GM20431 (cell line): ENCODE measurements around the gene SLC12A2.

Experiments
- in situ Hi-C: fragments of 300-500 bp; cut with MseI, MboI; formaldehyde crosslinking; loops from one replicate; pipeline ENCODE4 v1.15.0; 2020; ENCODE audit warnings: low sequenced_read_pairs; ENCODE audit not compliant: unreplicated experiment

SLC12A2 gene

DNA sequence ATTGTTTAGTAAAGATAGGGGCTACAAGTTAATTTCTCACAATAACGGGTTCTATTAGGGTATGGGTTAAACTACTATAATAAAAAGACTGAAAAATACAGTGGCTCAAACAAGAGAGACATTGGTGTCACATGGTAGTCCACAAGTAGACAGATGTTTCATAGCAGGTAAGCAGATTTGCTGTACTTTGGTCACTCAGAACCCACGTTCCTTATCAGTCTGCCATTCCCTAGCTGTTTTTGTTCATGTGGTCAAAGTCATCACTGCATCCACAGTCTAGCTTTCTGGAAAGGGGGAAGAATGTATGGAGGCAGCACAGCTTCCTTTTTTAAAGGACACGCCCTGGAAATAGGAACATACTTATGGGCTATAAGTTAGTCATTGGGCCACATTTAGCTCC is 73.0 kb downstream of the SLC12A2 start:
- in situ Hi-C loops = no loop called here

DNA sequence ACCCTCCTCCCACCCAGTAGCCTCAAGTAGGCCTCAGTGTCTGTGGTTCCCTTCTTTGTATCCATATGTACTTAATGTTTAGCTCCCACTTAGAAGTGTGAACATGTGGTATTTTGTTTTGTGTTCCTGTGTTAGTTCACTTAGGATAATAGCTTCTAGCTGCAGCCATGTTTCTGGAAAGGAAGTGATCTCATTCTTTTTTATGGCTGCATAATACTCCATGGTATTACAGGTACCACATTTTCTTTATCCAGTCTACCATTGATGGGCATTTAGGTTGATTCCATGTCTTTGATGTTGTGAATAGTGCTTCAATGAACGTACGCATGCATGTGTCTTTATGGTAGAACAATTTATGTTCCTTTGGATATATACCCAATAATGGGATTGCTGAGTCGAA is 74.8 kb downstream of the SLC12A2 start:
- in situ Hi-C loops = no loop called here

DNA sequence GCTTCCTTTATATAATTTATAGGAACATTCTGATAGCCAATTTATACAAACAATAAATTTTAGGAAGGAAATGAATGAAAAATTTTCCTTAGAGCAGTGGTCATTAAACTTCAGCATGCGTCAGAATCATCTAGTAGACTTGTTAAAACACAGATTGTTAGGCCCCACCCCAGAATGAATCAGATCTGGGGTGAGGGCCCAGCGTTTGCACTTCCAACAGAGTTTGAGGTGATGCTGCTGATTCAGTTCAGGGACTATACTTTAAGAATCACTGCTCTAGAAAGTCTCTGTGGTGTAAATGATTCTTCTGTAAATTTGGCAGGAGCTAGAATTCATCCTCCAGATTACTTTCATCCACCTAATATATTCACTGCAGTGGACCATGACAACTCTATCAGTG is 80.4 kb downstream of the SLC12A2 start:
- in situ Hi-C loops = no loop called here

DNA sequence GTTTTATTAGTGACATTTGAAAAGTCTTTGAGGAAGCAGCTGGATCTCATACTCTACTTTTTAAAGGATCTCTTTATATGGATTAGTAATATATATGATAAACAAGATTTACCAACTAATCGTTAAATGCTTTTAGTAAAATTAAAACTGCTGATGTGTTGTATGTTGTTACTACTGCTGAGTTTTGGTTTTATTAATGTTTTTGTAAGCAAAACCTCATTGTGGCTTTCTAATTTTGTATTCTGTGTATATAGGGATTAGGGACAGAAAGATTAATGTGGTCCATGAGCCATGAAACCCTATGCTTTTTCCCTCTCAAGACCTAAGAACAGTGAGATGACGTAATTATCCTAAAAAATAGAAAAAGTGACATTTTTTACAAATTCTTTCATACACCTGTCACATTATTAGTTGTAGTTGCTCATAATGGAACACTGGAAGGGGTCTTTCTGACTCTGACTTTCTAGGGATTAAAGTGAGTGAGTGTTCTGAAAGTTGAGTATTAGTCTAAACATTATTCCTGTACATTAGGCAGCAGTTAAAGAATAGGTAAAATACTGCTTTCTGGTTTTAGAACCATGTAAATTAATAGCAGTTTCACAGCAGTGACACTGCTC is 85.9 kb downstream of the SLC12A2 start:
- in situ Hi-C loops = no loop called here

DNA sequence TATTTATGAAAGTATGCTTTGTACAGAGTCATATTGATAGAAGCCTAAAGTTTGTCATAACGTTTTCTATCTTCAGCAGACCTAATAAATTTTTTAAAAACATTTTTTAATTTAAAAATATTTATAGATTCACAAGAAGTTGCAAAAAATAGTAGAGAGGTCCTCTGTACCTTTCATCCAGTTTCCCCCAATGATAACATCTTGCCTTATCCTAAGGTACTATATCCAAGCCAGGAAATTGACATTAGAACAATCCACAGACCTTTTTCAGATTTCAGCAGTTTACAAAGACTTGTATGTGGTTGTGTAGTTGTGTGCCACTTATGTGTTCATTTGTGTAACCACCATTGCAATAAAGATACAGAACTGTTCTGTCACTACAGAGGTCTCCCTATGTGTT is 88.5 kb downstream of the SLC12A2 start:
- in situ Hi-C loops = no loop called here

DNA sequence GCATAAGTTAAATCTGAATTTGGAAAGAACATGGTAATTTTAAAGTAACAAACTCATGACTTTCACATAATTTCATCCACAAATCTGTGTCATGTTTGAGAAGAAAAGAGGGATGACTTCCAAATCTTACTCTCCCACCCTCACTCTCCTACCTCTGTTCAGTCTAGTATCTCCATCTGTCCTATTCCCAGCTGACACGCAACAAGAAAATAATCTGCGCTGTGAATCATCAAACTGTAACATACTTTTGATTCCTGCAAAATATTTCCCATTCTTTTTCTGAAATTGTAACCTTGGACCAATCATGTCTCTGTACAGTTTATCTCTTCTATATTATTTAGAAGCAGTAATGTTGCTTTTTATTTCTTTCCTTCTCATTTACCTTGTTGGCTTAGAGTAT is 91.4 kb downstream of the SLC12A2 start:
- in situ Hi-C loops = loop anchor here (25.0 kb wide), 1 partner anchor 263 kb away; no protein-coding TSS in a partner anchor

DNA sequence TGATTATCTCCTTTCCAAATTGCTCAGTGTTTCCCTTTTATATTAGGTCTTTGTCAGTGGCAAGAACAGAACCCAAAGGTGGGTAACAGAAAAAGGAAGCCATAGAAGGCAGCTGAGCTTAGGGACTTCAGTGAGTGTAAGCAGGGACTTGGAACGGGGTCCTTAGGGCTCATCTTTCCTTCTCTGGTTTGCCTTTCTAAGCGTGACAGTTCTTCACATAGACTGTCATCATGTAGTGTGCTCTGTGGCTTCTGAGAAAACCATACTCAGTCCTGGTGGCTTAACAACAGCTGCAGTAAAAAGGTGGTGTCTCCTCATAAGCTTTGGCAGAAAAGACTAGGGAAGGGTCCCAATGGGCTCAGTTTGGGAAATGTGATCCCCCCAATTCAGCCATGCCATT is 108.8 kb downstream of the SLC12A2 start:
- in situ Hi-C loops = loop anchor here (10.0 to 25.0 kb wide), 2 partner anchors 280 to 628 kb away; no protein-coding TSS in a partner anchor

DNA sequence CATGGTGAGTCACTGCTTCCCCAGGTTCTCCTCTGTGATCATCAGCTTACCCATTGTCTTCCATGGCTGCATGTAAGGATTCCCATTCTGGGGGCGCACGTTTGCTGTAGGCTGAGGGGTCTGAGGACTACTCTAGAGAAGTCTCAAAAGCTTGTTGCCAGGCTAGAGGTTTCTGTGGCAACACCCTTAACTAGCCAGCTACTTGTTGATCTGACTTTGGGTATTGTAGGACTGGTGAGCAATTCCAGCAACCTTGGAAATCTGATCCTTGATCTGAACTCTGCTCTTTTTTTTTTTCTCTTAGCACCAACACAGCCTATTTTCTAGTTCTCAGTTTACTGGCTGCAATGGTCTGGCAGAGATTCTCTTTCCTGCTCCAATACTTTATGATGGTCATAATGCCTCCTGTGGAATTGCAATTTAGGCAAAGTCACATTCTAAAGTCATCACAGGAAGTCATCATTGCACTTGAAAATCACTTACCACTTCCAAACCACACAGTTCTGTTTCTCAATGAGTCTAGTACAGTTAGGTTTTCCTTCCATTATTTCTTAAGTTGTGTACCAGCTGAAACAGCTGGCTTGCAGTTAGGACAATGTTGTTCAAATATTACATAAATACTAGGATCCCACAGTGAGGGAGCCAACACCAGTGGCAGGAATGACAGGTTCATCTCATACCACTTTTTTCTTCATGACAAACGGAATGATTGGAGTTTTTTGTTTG is 110.3 kb downstream of the SLC12A2 start:
- in situ Hi-C loops = loop anchor here (10.0 to 25.0 kb wide), 2 partner anchors 282 to 629 kb away; no protein-coding TSS in a partner anchor

DNA sequence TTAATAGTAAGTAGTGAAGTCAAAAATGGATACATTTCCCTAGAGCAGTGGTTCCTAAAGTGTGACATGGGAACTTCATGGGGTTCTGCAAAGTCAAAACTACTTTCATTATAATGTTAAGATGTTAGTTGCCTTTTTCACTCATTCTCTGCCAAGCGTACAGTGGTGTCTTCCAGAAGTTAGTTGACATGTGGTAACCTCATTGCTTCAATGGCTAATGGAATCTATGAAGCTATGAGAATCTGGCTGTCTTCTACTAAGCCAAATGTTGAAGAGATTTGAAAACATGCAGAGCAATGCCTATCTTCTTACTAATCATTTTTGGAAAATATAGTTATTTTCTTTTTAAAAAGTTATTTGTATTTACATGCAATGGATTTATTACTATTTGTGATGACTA is 111.8 kb downstream of the SLC12A2 start:
- in situ Hi-C loops = loop anchor here (10.0 to 25.0 kb wide), 2 partner anchors 283 to 631 kb away; no protein-coding TSS in a partner anchor

DNA sequence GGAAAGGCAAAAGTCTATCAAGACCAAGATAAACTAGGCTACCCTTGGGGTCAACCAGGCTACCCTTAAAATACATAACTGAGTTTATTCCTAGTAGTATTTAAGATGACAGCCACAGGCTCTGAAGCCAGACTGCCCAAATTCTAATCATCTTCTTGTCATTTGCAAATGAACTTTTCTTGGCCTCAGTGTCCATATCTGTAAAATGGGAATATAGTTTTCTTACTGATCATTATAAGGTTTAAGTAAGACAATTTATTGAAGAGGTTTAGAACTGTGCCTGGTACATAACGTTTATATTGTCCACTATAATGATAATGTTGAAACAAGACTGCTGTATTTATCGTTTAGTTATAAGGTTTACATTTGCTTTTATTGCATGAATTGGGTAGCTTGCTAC is 112.5 kb downstream of the SLC12A2 start:
- in situ Hi-C loops = loop anchor here (10.0 to 25.0 kb wide), 2 partner anchors 284 to 631 kb away; no protein-coding TSS in a partner anchor

DNA sequence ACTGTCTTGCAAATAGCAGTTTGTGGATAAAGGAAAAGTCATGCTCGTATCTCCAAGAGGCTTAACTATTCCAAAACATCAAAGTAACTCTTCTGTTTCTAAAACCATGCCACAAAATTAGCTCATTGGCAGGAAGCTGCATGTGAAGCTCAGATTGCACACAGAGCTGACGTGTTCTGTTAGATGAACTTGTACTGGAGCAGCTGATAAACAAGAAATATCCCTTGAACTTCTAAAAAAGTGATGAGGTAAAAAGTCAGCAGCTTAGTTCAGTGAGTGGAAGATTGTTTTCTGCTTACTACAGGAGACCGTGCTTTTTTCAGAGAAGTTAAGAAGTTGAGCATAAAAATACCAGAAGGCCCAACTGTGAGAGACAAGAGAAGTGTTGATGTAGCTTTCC is 113.2 kb downstream of the SLC12A2 start:
- in situ Hi-C loops = loop anchor here (10.0 to 25.0 kb wide), 2 partner anchors 284 to 632 kb away; no protein-coding TSS in a partner anchor

DNA sequence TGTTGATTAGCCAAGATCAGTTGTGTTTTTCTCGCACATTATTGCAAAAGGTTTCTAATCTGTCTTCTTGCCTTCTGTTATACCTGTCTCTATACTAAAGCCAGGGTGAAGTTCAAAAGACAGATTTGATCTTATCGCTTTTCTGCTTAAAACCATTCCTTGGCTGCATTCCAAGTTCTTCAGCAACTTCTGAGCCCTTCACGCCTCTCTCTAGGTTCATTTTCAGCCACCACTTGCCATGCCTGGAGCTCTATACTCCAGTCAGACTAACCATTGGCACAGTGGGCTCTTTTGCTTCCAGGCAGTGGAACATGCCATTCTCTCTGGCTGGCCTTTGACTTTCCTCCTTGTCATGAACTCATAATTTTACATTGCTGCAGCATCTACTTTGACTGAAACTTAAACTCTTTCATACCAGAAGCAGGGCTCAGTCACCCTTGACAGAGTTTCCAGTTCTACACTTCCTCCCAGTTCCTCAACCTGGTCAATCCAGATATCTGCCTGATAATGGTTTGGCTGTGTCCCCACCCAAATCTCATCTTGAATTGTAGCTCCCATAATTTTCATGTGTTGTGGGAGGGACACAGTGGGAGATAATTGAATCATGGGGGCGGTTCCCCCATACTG is 114.4 kb downstream of the SLC12A2 start:
- in situ Hi-C loops = loop anchor here (10.0 to 25.0 kb wide), 2 partner anchors 286 to 633 kb away; no protein-coding TSS in a partner anchor

DNA sequence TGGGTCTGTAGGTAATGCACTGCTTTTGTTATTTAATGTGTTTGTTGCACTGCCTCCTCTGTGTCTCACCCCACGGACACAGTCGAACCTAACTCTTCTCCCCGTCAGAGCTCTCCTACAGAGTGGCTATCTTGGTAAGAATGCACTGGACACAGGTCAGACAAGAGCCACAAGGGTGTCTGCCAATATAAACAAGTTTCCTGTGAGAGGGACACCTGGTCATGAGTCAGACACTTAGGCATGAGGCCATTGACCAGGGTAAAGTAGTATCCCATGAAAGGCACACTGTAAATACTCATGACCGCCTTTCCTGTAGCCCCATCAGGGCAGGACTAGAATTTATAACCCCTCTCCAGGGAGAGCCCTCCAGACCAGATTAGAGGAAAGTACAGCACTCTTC is 115.5 kb downstream of the SLC12A2 start:
- in situ Hi-C loops = loop anchor here (10.0 to 25.0 kb wide), 2 partner anchors 287 to 634 kb away; no protein-coding TSS in a partner anchor

DNA sequence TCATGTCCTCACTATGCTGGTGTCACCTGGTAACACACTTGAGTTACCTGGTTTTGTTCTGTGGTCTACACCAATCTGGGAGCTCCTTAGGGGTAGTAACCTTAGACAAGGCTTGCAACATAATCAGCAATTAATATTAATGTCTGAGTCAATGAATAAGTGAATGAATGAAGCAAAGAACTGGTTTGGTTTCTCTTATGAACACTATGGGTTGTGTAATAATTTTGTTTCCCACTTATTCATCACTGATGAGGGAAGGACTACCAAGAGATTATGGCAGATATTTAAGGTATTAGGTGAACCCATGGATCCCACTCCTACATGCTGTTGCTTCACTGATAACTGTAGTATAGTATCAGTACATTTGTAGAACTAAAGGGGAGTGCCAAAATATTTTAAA is 116.0 kb downstream of the SLC12A2 start:
- in situ Hi-C loops = loop anchor here (10.0 to 25.0 kb wide), 2 partner anchors 287 to 635 kb away; no protein-coding TSS in a partner anchor

DNA sequence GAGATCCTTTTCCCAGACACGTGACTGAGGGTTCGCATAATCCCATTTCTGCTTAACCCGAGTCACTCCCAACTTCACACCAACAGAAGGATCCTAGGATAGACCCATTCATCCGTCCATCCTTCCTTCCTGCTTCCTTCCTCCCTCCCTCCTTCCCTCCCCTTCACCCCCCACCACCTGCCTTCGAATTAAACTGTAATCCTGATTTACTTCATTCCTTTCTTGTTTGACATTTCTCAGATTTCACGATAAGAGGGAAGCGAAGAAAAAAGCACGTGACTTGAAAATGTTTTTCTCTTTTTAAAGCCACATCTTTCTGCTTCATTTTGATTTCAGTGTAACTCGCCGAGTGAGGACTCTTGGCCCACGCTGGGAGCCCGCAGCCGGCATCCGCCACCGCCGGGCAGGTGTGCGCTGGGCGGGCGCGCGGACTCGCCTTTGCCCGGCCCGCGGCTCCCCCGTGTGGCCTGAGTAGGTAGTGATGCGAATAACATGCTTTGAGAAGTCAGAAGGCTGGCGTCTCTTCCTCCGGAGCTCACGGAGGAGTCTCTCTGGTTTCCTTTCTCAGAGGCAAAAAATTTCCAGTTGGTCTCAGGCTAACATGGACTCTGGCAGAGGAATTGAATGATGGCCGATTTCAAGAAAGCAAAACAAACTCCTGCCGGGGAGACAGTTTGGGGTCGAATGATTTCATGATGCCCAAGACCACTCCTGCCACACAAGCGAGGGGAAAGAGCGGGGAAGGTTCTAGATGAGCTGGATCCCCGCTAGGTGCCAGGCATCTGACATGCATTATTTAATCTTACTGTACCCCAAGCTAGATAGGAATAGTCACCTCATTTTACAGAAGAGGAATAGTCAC is 117.7 kb downstream of the SLC12A2 start:
- in situ Hi-C loops = no loop called here

DNA sequence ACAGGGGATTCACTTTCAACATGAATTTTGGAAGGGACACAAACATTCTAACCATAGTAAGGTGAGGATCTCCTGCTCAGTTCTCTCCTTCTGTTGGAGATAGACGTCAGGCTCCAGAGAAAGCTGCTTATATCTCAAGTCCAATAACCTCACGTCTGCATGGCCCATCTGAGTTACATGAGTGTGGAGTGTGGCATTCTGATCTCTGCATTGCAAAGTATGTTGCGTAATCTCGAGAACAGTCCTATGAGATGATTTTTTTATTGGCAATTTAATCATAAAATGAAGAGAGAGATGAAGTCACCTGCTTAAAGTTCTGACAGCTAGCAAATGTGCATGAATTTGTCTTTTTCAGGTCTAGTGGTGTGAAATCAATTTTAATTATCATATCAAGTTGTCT is 118.8 kb downstream of the SLC12A2 start:
- in situ Hi-C loops = no loop called here

DNA sequence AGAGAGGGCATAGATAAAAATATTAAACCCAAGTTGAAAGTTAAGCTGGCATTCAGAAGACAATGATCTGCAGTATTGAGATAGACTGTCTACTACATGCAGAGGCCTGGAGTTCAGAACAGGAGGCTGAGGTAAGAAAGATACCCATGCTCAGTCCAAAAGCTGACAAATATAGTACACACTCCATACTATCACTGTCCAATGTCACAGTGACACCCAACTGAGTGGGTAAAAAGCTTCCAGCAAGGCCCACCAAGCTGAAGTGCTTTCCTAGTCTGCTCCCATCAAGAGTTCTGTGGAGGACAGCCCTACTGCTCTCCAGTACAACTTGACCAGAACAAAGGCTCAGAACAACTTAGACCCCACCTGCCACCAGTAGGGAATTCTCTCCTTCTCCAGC is 124.9 kb downstream of the SLC12A2 start:
- in situ Hi-C loops = no loop called here

DNA sequence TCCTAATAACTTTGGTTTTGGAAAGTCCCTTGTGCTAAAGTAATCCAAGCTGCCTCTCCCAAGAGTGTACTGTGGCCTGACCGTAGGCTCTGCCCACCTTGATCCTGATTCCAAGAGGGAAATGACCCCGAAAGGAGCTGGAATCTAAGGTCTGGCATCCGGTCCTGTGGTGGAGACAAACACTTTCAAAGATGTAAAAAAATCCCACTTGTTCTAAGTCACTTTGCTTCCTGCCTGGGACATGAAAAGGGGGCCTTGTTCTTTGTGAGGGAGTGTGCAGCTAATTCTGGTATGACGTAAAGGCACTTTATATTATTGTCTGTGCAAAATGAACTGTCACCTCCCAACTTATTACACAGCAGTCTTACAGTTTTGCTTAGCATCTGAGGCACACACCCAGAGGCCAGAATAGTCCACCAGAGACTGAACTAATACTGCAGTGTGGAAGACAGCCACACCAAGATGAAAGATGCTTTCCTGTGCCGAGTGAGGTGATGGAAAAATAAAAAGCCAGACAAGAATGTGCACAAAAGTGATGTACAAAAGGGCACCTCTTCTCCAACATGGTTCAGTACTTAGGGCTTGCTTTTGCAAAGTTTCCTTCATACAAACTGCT is 128.7 kb downstream of the SLC12A2 start:
- in situ Hi-C loops = loop anchor here (10.0 kb wide), 1 partner anchor 283 kb away; no protein-coding TSS in a partner anchor

DNA sequence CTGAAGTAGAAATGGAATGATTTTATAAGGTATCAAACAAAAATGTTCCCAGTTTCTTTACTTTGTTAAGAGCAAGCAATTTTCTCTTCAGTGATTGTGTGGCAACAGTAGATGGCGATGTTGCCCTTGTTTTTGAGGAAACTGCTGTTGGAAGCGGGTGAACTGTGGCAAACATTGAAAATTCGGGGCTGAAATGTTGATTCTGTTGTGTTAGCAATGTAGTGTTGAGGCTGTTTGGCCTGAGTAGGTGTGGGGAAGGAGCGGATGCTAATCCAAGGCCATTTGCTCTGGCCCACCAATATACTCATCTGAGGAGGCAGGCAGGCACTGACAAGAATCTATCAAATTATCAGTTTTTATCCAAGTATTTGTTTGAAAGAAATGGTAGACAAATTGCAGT is 129.8 kb downstream of the SLC12A2 start:
- in situ Hi-C loops = loop anchor here (10.0 kb wide), 1 partner anchor 281 kb away; no protein-coding TSS in a partner anchor
